B cell (primary cell): Measurements from ENCODE around the gene PPP6R3. TPM values are rescaled to one million over a fixed set of nuclear protein-coding genes. Genes with fewer than 3 reads are reported as not detected.
A peak's percentile ranks its signal among the peaks of the same experiment; 100 is the strongest.

Experiments
- ATAC-seq: fragments of 200-7000 bp; cut with Tn5 transposase; one replicate; pipeline ENCODE4 v1.10.0; 2021; ENCODE audit warnings: low read depth, mild to moderate bottlenecking, moderate number of reproducible peaks, moderate library complexity
- CTCF ChIA-PET: fragments of 350-600 bp; sonication (Branson Sonifier 250); formaldehyde crosslinking; loops from one replicate; lab custom pipeline; 2021; ENCODE audit warnings: antibody characterized with exemption, inconsistent platforms; lab: Charles Lee
- POLR2A ChIA-PET: fragments of 350-600 bp; sonication (Branson Sonifier 250); formaldehyde crosslinking; loops from one replicate; lab custom pipeline; 2021; ENCODE audit warnings: antibody characterized with exemption; lab: Charles Lee
- DNase-seq: peaks from one replicate; pipeline ENCODE4 v3.0.0; 2013
- H2AFZ ChIP-seq: 2 replicates; pipeline ENCODE4 v1.6.1; 2012; ENCODE audit warnings: mild to moderate bottlenecking, low read depth, low read length; ENCODE audit not compliant: insufficient read depth, poor library complexity, severe bottlenecking
- H3K27ac ChIP-seq, 2 donors: 1 replicate in 1 of 2; 2 replicates in 1 of 2; pipeline ENCODE4 v1.5.1; 2012 to 2013; ENCODE audit warnings: low read length in 2 of 2, mild to moderate bottlenecking in 2 of 2, moderate library complexity in 1 of 2
- H3K27me3 ChIP-seq, 4 experiments: fragments of 200-600 bp in 1 of 4; sonication (generic) in 1 of 4; replicated peaks in 1 of 4; 1 replicate in 2 of 4; 2 replicates in 2 of 4; pipeline versions ENCODE4 v1.6.1 to v1.7.0; 2013 to 2016; ENCODE audit warnings: low read length in 3 of 4, mild to moderate bottlenecking in 2 of 4, mixed read lengths in 1 of 4, moderate library complexity in 1 of 4; ENCODE audit not compliant: insufficient read depth in 4 of 4, control insufficient read depth in 3 of 4; ENCODE audit errors: control extremely low read depth in 1 of 4
- H3K36me3 ChIP-seq, 2 experiments: replicated peaks in 1 of 2; 1 replicate in 1 of 2; 2 replicates in 1 of 2; pipeline versions ENCODE4 v1.6.1 to v1.7.1; 2013; ENCODE audit warnings: low read length in 1 of 2; ENCODE audit not compliant: insufficient read depth in 2 of 2, control insufficient read depth in 1 of 2; ENCODE audit errors: control extremely low read depth in 1 of 2, extremely low read depth in 1 of 2
- H3K4me1 ChIP-seq, 2 donors: fragments of 200-600 bp in 1 of 2; sonication (generic) in 1 of 2; 1 replicate in 1 of 2; 2 replicates in 1 of 2; pipeline versions ENCODE4 v1.5.1 to v1.6.1; 2013 to 2017; ENCODE audit warnings: low read length in 2 of 2; ENCODE audit not compliant: control insufficient read depth in 2 of 2, insufficient read depth in 2 of 2
- H3K4me2 ChIP-seq: replicated peaks from 2 replicates; pipeline ENCODE3; 2012; ENCODE audit warnings: mild to moderate bottlenecking, low read depth, low read length; ENCODE audit not compliant: poor library complexity, severe bottlenecking
- H3K4me3 ChIP-seq, 5 experiments: fragments of 200-600 bp in 1 of 5; sonication (generic) in 1 of 5; 1 replicate in 3 of 5; 2 replicates in 2 of 5; pipeline versions ENCODE4 v1.5.1 to v1.7.0; 2011 to 2016; ENCODE audit warnings: low read length in 4 of 5, mild to moderate bottlenecking in 4 of 5, low read depth in 2 of 5, control low read depth in 1 of 5, moderate library complexity in 1 of 5; ENCODE audit not compliant: insufficient read depth in 1 of 5; ENCODE audit errors: control extremely low read depth in 1 of 5, extremely low read depth in 1 of 5
- H3K79me2 ChIP-seq: fragments of 200-600 bp; sonication (generic); one replicate; pipeline ENCODE4 v1.6.0; 2016; ENCODE audit warnings: low read length; ENCODE audit not compliant: control insufficient read depth, insufficient read depth
- H3K9ac ChIP-seq: fragments of 200-600 bp; sonication (generic); 2 replicates; pipeline ENCODE4 v1.6.1; 2017; ENCODE audit warnings: mild to moderate bottlenecking, low read length, moderate library complexity
- H3K9me3 ChIP-seq, 3 donors: one replicate each; pipeline versions ENCODE4 v1.6.1 to v1.7.1; 2013; ENCODE audit warnings: low read length in 2 of 3; ENCODE audit not compliant: control insufficient read depth in 2 of 3, insufficient read depth in 1 of 3; ENCODE audit errors: control extremely low read depth in 1 of 3
- H4K20me1 ChIP-seq: 2 replicates; pipeline ENCODE4 v1.6.0; 2012; ENCODE audit warnings: mild to moderate bottlenecking, low read length; ENCODE audit not compliant: insufficient read depth, control insufficient read depth, poor library complexity, severe bottlenecking
- H3K27ac Mint-ChIP-seq: one replicate; pipeline ENCODE4 v1.8.0; 2021; ENCODE audit warnings: mixed read lengths
- H3K27me3 Mint-ChIP-seq: one replicate; pipeline ENCODE4 v1.8.0; 2021; ENCODE audit warnings: mixed read lengths
- H3K4me1 Mint-ChIP-seq: one replicate; pipeline ENCODE4 v1.8.0; 2021; ENCODE audit warnings: mixed read lengths
- H3K4me3 Mint-ChIP-seq: one replicate; pipeline ENCODE4 v1.8.0; 2021; ENCODE audit warnings: mixed read lengths
- H3K9me3 Mint-ChIP-seq: one replicate; pipeline ENCODE4 v1.8.0; 2022; ENCODE audit warnings: mixed read lengths; ENCODE audit not compliant: insufficient read depth
- CTCF ChIP-seq: fragments of 200-600 bp; IDR thresholded peaks from one replicate; pipeline ENCODE4 v1.8.0; 2022; ENCODE audit warnings: antibody characterized with exemption, mild to moderate bottlenecking
- EZH2 ChIP-seq: IDR thresholded peaks from 2 replicates; pipeline ENCODE4 v1.6.1; 2012; ENCODE audit warnings: borderline replicate concordance, low read depth, mild to moderate bottlenecking, moderate library complexity, low read length; ENCODE audit not compliant: insufficient read depth, poor library complexity, severe bottlenecking
- WGBS: methylation state at CpG from one replicate; pipeline ENCODE4 v1.1.5; 2013; ENCODE audit warnings: missing lambda C conversion rate; ENCODE audit not compliant: insufficient coverage; 5-methylcytosine and 5-hydroxymethylcytosine counted together
- intact Hi-C: fragments of 100-400 bp; cut with micrococcal nuclease; formaldehyde crosslinking; loops from one replicate; pipeline ENCODE4 v1.10.0; 2022
- polyA plus RNA-seq: library from polyadenylated mRNA; depleted of rRNA; stranded (reverse); fragments of >200 nt; gene quantifications from 2 replicates; pipeline ENCODE4 v1.2.3, GENCODE V29; 2012
- total RNA-seq, 2 donors: library from RNA; stranded (reverse); fragments of 120-200 nt in 1 of 2; gene quantifications; 1 replicate in 1 of 2; 2 replicates in 1 of 2; pipeline versions ENCODE4 v1.2.3 to v1.2.4, GENCODE V29; 2013 to 2022

The PPP6R3 gene
- total and polyA plus RNA-seq, 2 donors (not counting 1 experiment from before 2014, with no cell fraction given) = 48.5 to 159 TPM

GRCh38 chr11:68503792-68504191, 43.2 kb downstream of the PPP6R3 start:
- Histone ChIP-seq H3K27me3 (no peaks in the 10 kb centered on the region), H2AFZ (no peak overlapping the region), H3K9me3 (no peaks in the 10 kb centered on the region), H3K79me2 (peaks cover 100% of the 10 kb centered on the region), H3K4me2 (peak overlapping the region; percentile 23), H3K9ac (no peak overlapping the region), H3K36me3 (peaks cover 0 to 2% of the 10 kb centered on the region in 2 experiments), H4K20me1 (peaks cover 98% of the 10 kb centered on the region), H3K4me1 (peaks cover 73 to 89% of the 10 kb centered on the region in 2 donors), H3K4me3 (no peak overlapping the region), H3K27ac (peak overlapping the region in 1 of 2 donors; percentile 26)
- POLR2A ChIA-PET = no interaction called here
- Mint-ChIP-seq H3K4me1 (peaks cover 87% of the 10 kb centered on the region), H3K4me3 (no peak overlapping the region), H3K27ac (no peak overlapping the region), H3K9me3 (no peaks in the 10 kb centered on the region), H3K27me3 (no peaks in the 10 kb centered on the region)
- 90% methylated on average over 2 of the region's 3 CpGs for WGBS
- CTCF ChIA-PET = no interaction called here
- DNase-seq (no peak), ATAC-seq (no peak)
- TF ChIP-seq EZH2 (no peak), CTCF (no peak)
- intact Hi-C loops = no loop called here

GRCh38 chr11:68504432-68505066, 44.0 kb downstream of the PPP6R3 start:
- 76% methylated on average over 4 of the region's 6 CpGs for WGBS
- Mint-ChIP-seq H3K9me3 (no peaks in the 10 kb centered on the region), H3K27me3 (no peaks in the 10 kb centered on the region), H3K4me3 (peak overlapping the region; percentile 14), H3K27ac (peak overlapping the region; percentile 12), H3K4me1 (peaks cover 85% of the 10 kb centered on the region)
- no peaks in the 10 kb centered on the region for H3K9me3 ChIP-seq
- DNase-seq (no peak), ATAC-seq (no peak)
- H3K4me2 ChIP-seq = peak overlapping the region; percentile 45
- TF ChIP-seq EZH2 (no peak), CTCF (no peak)
- peaks cover 72 to 86% of the 10 kb centered on the region in 2 donors for H3K4me1 ChIP-seq
- H3K36me3 ChIP-seq = peaks cover 0 to 2% of the 10 kb centered on the region in 2 experiments
- peak overlapping the region; percentile 2 for H3K9ac ChIP-seq
- peaks cover 100% of the 10 kb centered on the region for H3K79me2 ChIP-seq
- CTCF ChIA-PET = interaction anchor here (1.2 kb wide), 1 partner anchor 16 kb away, joined by 3 read pairs; no protein-coding TSS in a partner anchor
- no peak overlapping the region for H3K4me3 ChIP-seq
- intact Hi-C loops = no loop called here
- peak overlapping the region in 1 of 2 donors; percentile 44 for H3K27ac ChIP-seq
- H4K20me1 ChIP-seq = peaks cover 98% of the 10 kb centered on the region
- POLR2A ChIA-PET = no interaction called here
- no peak overlapping the region for H2AFZ ChIP-seq
- no peaks in the 10 kb centered on the region for H3K27me3 ChIP-seq
